H1 (cell line): Measurements from ENCODE around the gene KRTAP10-8. TPM values are rescaled to one million over a fixed set of nuclear protein-coding genes. Genes with fewer than 3 reads are reported as not detected.

ENCODE experiments used
- BCL11A ChIP-seq, 2 experiments: IDR thresholded peaks; one replicate each; pipeline ENCODE4 v1.6.1; 2011; ENCODE audit warnings: low read depth in 2 of 2, low read length in 2 of 2, mild to moderate bottlenecking in 2 of 2
- CHD2 ChIP-seq: IDR thresholded peaks from 2 replicates; pipeline ENCODE4 v1.6.1; 2012; ENCODE audit warnings: low read length, improper control_type of control experiment
- GABPA ChIP-seq: IDR thresholded peaks from 2 replicates; pipeline ENCODE4 v1.6.1; 2011; ENCODE audit warnings: mild to moderate bottlenecking, low read length, moderate library complexity, borderline replicate concordance; ENCODE audit not compliant: insufficient read depth
- KDM1A ChIP-seq: fragments of 200-600, 300-600 bp; sonication (generic); IDR thresholded peaks from 2 replicates; pipeline ENCODE4 v1.7.1; 2016; ENCODE audit warnings: mild to moderate bottlenecking, low read length, borderline replicate concordance
- KDM4A ChIP-seq: IDR thresholded peaks from one replicate; pipeline ENCODE4 v1.7.1; 2012; ENCODE audit warnings: low read depth, mild to moderate bottlenecking, moderate library complexity, low read length, inconsistent platforms; ENCODE audit not compliant: severe bottlenecking
- SIN3A ChIP-seq, 2 experiments: IDR thresholded peaks in 1 of 2; conservative IDR thresholded peaks in 1 of 2; 2 replicates each; pipeline ENCODE4 v1.6.1; 2011 to 2012; ENCODE audit warnings: low read length in 2 of 2, improper control_type of control experiment in 1 of 2, low read depth in 1 of 2, mild to moderate bottlenecking in 1 of 2
- TBP ChIP-seq: IDR thresholded peaks from 2 replicates; pipeline ENCODE4 v1.6.1; 2011; ENCODE audit warnings: low read depth, low read length, improper control_type of control experiment
- TEAD4 ChIP-seq: IDR thresholded peaks from 2 replicates; pipeline ENCODE4 v1.6.1; 2012; ENCODE audit warnings: low read depth, low read length, inconsistent platforms, mixed read lengths
- polyA plus RNA-seq, 7 experiments: library from polyadenylated mRNA; depleted of rRNA in 3 of 7; stranded (reverse) in 5 of 7; unstranded in 2 of 7; fragments of >200 nt in 5 of 7; fragments of 200-250 nt in 2 of 7; gene quantifications; 1 replicate in 5 of 7; 2 replicates in 1 of 7; 4 replicates in 1 of 7; pipeline versions ENCODE4 v1.2.1 to v1.2.3, GENCODE V29; 2011 to 2013; ENCODE audit warnings: missing spikeins in 2 of 7, mixed read lengths in 2 of 7
- total RNA-seq: library from RNA; stranded (reverse); fragmentation: NEBNext Ultra II Directional; extraction: Animal tissue kit (Norgen Biotek cat#: 25700); gene quantifications from 2 replicates; pipeline ENCODE4 v1.2.1, GENCODE V29; 2021

The KRTAP10-8 gene
- total and polyA plus RNA-seq, 2 of the 8 experiments (the other 6 are each of a cell fraction or from before 2014, with no cell fraction given), result not detected

- TF ChIP-seq CHD2, result no peak
- TF ChIP-seq TEAD4, result no peak
- TF ChIP-seq KDM4A, result no peak
- TF ChIP-seq KDM1A, result no peak
- TF ChIP-seq GABPA, result no peak
- no peak for TF ChIP-seq TBP
- no peak for TF ChIP-seq BCL11A (IDR thresholded peaks at IDR 0.05; ENCODE audit: low read depth in 2 of 2, low read length in 2 of 2)
- TF ChIP-seq SIN3A (conservative IDR thresholded peaks at IDR 0.05 in 1 of 2, IDR thresholded peaks at IDR 0.05 in 1 of 2; ENCODE audit: low read depth in 1 of 2, low read length in 2 of 2), result no peak
Observed at GRCh38 chr21:44615466-44615865, 3.6 kb downstream of the KRTAP10-8 start (continued).
